Karpas-422 (cell line): ENCODE data around the gene SPON1. TPM values are rescaled to one million over a fixed set of nuclear protein-coding genes. Genes with fewer than 3 reads are reported as not detected.

Source experiments
- DNase-seq: peaks from one replicate; pipeline ENCODE4 v3.0.0-alpha.2; 2015
- H2AFZ ChIP-seq: fragments of 200-600 bp; sonication (generic); 2 replicates; pipeline ENCODE4 v1.6.1; 2014; ENCODE audit warnings: antibody characterized with exemption, low read length, mixed read lengths
- H3K27ac ChIP-seq: fragments of 200-600 bp; sonication (generic); 2 replicates; pipeline ENCODE4 v1.5.1; 2014; ENCODE audit warnings: mild to moderate bottlenecking, low read length, moderate library complexity
- H3K27me3 ChIP-seq: fragments of 200-600 bp; sonication (generic); 2 replicates; pipeline ENCODE4 v1.6.1; 2014; ENCODE audit warnings: low read length, mixed read lengths
- H3K36me3 ChIP-seq: fragments of 200-600 bp; sonication (generic); 2 replicates; pipeline ENCODE4 v1.6.1; 2014; ENCODE audit warnings: low read length, mixed read lengths; ENCODE audit not compliant: insufficient read depth
- H3K4me1 ChIP-seq: fragments of 200-600 bp; sonication (generic); 2 replicates; pipeline ENCODE4 v1.6.1; 2014; ENCODE audit warnings: mild to moderate bottlenecking, low read length, mixed read lengths
- H3K4me2 ChIP-seq: fragments of 200-600 bp; sonication (generic); 2 replicates; pipeline ENCODE4 v1.6.1; 2014; ENCODE audit warnings: low read length, low read depth, mild to moderate bottlenecking; ENCODE audit not compliant: poor library complexity, severe bottlenecking
- H3K4me3 ChIP-seq: fragments of 200-600 bp; sonication (generic); 2 replicates; pipeline ENCODE4 v1.5.1; 2014; ENCODE audit warnings: mild to moderate bottlenecking, antibody characterized with exemption, low read length, mixed read lengths
- H3K79me2 ChIP-seq: fragments of 200-600 bp; sonication (generic); 2 replicates; pipeline ENCODE4 v1.6.1; 2014; ENCODE audit warnings: mild to moderate bottlenecking, low read length, mixed read lengths
- H3K9ac ChIP-seq: fragments of 200-600 bp; sonication (generic); 2 replicates; pipeline ENCODE4 v1.6.0; 2014; ENCODE audit warnings: low read length
- H3K9me2 ChIP-seq: fragments of 200-600 bp; sonication (generic), shearing (Covaris generic); replicated peaks from 2 replicates; pipeline ENCODE4 v1.6.0; 2014; ENCODE audit warnings: mild to moderate bottlenecking, low read length, moderate library complexity; ENCODE audit not compliant: insufficient read depth
- H3K9me3 ChIP-seq: fragments of 300-700, 200-600 bp; sonication (generic); 2 replicates; pipeline ENCODE4 v1.6.1; 2014; ENCODE audit warnings: low read length, mixed read lengths
- H4K20me1 ChIP-seq: fragments of 200-600 bp; sonication (generic); 2 replicates; pipeline ENCODE4 v1.6.1; 2014; ENCODE audit warnings: mild to moderate bottlenecking, antibody characterized with exemption, low read length, low read depth; ENCODE audit not compliant: insufficient read depth
- total RNA-seq: library from RNA; depleted of rRNA; stranded (reverse); fragments of >200 nt; shearing (Covaris generic); gene quantifications from 2 replicates; pipeline ENCODE4 v1.2.3, GENCODE V29; 2014; ENCODE audit warnings: low replicate concordance

Gene SPON1
- total RNA-seq, 1 experiment from 2014 or later: not detected

DNA sequence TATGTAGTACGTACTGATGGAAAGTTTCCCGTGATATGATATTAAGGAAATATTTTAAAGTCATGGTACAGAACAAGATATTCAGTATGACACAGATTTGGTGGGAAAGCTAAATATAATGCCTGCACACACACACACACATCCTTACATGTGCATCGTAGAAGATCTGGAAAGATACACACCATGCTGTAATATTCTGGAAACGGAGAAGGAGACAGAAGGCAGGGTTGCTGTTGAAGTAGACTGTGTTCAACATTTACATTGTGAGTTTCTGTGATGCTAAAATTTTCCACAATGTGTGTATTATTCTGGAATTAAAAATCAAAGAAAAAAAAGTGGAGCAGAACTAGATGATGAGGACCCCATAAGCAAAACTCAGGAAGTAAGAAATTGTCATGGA, 278.4 kb downstream of the SPON1 start:
- no peaks in the 10 kb centered on the region for H3K27me3 ChIP-seq
- H4K20me1 ChIP-seq: no peaks in the 10 kb centered on the region
- no peak overlapping the region for H3K4me2 ChIP-seq
- H3K4me3 ChIP-seq: no peak overlapping the region
- no peaks in the 10 kb centered on the region for H3K9me2 ChIP-seq
- H3K9me3 ChIP-seq: no peaks in the 10 kb centered on the region
- no peak overlapping the region for H3K27ac ChIP-seq
- no peak overlapping the region for H3K9ac ChIP-seq
- no peaks in the 10 kb centered on the region for H3K4me1 ChIP-seq
- no peak for DNase-seq
- H3K36me3 ChIP-seq: no peaks in the 10 kb centered on the region
- no peaks in the 10 kb centered on the region for H3K79me2 ChIP-seq
- H2AFZ ChIP-seq: no peak overlapping the region

DNA sequence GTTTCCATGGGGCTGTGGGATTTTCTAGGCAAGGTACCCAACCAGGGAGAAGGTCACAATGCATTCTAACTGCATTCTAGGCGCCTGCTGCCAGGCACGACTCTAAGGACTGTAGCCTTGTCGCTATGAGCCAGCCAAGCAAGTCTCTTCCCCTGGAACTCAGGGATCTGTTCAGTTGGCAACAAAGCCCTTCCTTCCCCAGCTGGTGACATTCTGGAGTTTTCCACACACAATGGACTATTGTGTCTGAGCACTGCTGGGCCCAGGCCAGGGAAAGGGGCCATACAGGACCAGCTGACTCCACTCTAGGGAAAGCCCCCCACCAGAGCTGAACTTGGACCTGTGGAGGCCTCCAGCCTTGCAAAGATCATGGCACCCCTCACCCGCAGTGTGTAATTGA, 279.7 kb downstream of the SPON1 start:
- no peak for DNase-seq

DNA sequence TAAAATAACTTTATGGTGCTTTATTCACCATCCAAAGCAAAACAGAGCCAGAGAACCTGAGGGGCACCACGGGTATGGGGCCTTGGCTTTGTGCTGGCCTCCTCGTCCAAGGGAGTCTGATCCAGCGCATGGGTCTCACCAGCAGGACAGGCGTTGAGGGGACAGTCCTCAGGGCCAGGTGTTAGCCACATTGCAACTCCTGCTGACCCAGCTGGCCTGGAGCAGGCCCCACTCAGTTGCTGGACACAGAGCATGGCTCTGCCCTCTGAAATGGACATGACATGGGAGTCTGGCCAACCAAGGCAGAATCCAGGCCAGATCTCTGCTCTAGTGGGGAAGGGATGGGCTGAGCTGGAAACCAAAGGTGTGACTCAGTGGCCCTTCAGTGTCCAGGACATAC, 280.2 kb downstream of the SPON1 start:
- no peaks in the 10 kb centered on the region for H4K20me1 ChIP-seq
- no peak overlapping the region for H3K27ac ChIP-seq
- H3K4me2 ChIP-seq: no peak overlapping the region
- H3K36me3 ChIP-seq: no peaks in the 10 kb centered on the region
- H3K79me2 ChIP-seq: no peaks in the 10 kb centered on the region
- DNase-seq: no peak
- H3K4me1 ChIP-seq: no peaks in the 10 kb centered on the region
- H3K9ac ChIP-seq: no peak overlapping the region
- H3K27me3 ChIP-seq: no peaks in the 10 kb centered on the region
- no peak overlapping the region for H3K4me3 ChIP-seq
- H3K9me3 ChIP-seq: no peaks in the 10 kb centered on the region
- no peaks in the 10 kb centered on the region for H3K9me2 ChIP-seq
- no peak overlapping the region for H2AFZ ChIP-seq

More for the DNA sequence above, 279.7 kb downstream of the SPON1 start:
- H3K9me2 ChIP-seq: no peaks in the 10 kb centered on the region
- H4K20me1 ChIP-seq: no peaks in the 10 kb centered on the region
- H3K9me3 ChIP-seq: no peaks in the 10 kb centered on the region
- no peak overlapping the region for H2AFZ ChIP-seq
- H3K27ac ChIP-seq: no peak overlapping the region
- no peaks in the 10 kb centered on the region for H3K4me1 ChIP-seq
- H3K27me3 ChIP-seq: no peaks in the 10 kb centered on the region
- no peak overlapping the region for H3K9ac ChIP-seq
- H3K79me2 ChIP-seq: no peaks in the 10 kb centered on the region
- H3K4me3 ChIP-seq: no peak overlapping the region
- no peak overlapping the region for H3K4me2 ChIP-seq
- no peaks in the 10 kb centered on the region for H3K36me3 ChIP-seq

DNA sequence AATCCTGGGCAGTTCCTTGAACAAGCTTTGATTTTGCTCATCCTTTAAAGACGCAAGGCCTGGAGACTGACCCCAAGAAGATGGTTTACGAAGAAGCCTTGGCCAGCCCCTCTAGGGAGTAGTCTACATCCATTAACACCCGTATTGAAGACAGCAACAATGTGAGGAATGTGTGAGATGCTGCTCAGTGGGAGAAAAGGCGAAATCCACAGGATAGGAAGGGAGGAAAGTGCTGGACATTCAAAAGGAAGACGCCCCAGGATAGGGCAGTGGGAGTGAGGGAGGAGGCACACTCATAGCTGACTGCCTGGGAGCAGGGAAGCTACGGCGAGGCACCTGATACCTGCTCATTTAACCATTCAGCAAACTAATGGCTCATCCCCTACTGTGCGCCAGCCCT, 282.4 kb downstream of the SPON1 start:
- Histone ChIP-seq H3K27ac (no peak overlapping the region), H3K4me2 (no peak overlapping the region), H3K9me2 (no peaks in the 10 kb centered on the region), H3K79me2 (no peaks in the 10 kb centered on the region), H3K4me3 (no peak overlapping the region), H3K9me3 (no peaks in the 10 kb centered on the region), H4K20me1 (no peaks in the 10 kb centered on the region), H3K9ac (no peak overlapping the region), H3K27me3 (no peaks in the 10 kb centered on the region), H2AFZ (no peak overlapping the region), H3K4me1 (no peaks in the 10 kb centered on the region), H3K36me3 (no peaks in the 10 kb centered on the region)
- DNase-seq: no peak

DNA sequence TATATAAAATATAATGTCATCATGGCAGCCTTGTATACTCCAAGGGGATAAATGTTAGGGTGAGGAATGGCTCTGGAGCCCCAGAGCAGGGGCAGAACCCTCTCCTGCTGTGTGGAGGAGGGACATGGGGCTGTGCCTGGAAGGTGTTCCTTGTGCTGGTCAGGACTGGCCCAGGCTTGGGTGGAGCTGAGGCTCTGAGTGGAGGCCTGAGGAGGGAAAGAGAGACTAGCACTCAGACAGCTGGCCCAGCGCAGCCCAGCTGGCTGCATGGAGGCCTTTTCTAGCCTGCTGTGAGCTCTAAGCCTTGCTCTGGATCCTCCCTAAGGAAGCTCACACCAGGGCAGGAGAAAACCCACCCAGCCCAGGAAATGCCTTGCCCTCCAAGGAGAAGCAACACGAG, 282.9 kb downstream of the SPON1 start:
- H3K4me2 ChIP-seq: no peak overlapping the region
- no peak overlapping the region for H3K4me3 ChIP-seq
- no peak for DNase-seq
- H2AFZ ChIP-seq: no peak overlapping the region
- no peaks in the 10 kb centered on the region for H3K79me2 ChIP-seq
- H3K27me3 ChIP-seq: no peaks in the 10 kb centered on the region
- H3K9ac ChIP-seq: no peak overlapping the region
- no peak overlapping the region for H3K27ac ChIP-seq
- H4K20me1 ChIP-seq: no peaks in the 10 kb centered on the region
- H3K9me2 ChIP-seq: no peaks in the 10 kb centered on the region
- no peaks in the 10 kb centered on the region for H3K9me3 ChIP-seq
- no peaks in the 10 kb centered on the region for H3K4me1 ChIP-seq
- no peaks in the 10 kb centered on the region for H3K36me3 ChIP-seq

DNA sequence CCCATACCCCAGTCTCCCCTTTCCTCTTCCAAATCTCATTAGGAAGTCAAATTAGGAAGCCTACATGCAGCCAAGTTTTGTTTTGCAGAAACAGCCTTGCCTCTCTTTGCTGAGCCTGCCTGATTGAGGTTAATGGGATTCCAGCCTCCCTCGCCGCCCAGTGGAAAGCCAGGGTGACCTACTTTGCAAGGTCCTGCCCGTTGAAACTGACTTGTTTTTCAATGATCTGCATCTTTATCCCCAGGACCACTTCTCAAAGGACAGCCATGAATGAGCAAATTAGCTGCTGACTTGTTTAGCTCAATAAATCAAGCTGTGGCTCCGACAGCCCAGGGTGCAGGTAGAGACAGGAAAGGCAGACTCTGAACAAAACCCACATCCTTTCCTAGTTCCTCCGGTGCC, 286.1 kb downstream of the SPON1 start:
- no peaks in the 10 kb centered on the region for H3K9me3 ChIP-seq
- no peak overlapping the region for H3K27ac ChIP-seq
- no peak overlapping the region for H3K4me3 ChIP-seq
- H3K9ac ChIP-seq: no peak overlapping the region
- H4K20me1 ChIP-seq: no peaks in the 10 kb centered on the region
- no peaks in the 10 kb centered on the region for H3K9me2 ChIP-seq
- DNase-seq: no peak
- H3K4me1 ChIP-seq: no peaks in the 10 kb centered on the region
- no peaks in the 10 kb centered on the region for H3K79me2 ChIP-seq
- H3K27me3 ChIP-seq: no peaks in the 10 kb centered on the region
- H3K36me3 ChIP-seq: no peaks in the 10 kb centered on the region
- H3K4me2 ChIP-seq: no peak overlapping the region
- H2AFZ ChIP-seq: no peak overlapping the region

DNA sequence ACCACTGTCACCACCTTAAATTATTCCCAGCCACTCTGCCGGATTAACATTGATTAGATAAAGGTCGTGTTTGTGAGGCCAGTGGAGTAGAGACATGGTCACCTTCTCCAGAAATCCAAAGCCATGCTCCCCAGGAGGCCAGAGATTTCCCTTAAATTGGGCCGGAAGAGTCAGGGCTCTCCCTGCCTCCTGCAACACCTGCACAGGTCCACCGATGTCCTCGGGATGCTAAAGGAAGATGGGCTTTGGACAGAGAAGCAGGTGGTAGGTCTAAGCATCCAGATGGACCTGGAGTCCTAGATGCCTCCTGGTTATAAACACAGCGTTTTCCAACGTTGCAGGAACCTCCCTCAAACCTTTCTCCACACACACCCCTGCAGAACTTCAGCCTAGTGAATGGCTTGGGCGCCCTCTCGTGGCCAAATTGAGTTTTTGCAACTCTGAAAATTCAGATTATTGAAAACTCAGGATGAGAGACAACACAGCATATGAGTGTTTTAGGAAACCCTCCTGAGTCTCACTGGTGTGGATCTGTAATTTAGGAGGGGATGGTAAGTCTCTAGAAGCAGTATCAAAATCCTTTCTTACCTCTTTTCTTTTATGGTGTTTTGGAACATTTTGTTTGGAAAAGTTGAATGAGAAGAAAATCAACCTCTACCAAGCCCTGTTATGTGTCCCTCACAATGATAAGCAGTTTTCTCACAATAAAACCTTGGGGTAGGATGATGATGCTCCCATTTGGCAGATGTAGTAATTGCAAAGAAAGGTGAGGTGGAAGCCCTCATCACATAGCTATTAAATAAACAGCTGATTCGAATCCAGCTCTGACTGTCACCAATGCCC, 286.8 kb downstream of the SPON1 start:
- no peaks in the 10 kb centered on the region for H3K36me3 ChIP-seq
- H3K9me3 ChIP-seq: no peaks in the 10 kb centered on the region
- H3K4me1 ChIP-seq: no peaks in the 10 kb centered on the region
- H3K27me3 ChIP-seq: no peaks in the 10 kb centered on the region
- DNase-seq: peak; percentile 78
- no peak overlapping the region for H3K9ac ChIP-seq
- no peak overlapping the region for H3K27ac ChIP-seq
- H3K4me3 ChIP-seq: no peak overlapping the region
- H3K9me2 ChIP-seq: no peaks in the 10 kb centered on the region
- H4K20me1 ChIP-seq: no peaks in the 10 kb centered on the region
- H2AFZ ChIP-seq: no peak overlapping the region
- H3K4me2 ChIP-seq: no peak overlapping the region
- no peaks in the 10 kb centered on the region for H3K79me2 ChIP-seq

DNA sequence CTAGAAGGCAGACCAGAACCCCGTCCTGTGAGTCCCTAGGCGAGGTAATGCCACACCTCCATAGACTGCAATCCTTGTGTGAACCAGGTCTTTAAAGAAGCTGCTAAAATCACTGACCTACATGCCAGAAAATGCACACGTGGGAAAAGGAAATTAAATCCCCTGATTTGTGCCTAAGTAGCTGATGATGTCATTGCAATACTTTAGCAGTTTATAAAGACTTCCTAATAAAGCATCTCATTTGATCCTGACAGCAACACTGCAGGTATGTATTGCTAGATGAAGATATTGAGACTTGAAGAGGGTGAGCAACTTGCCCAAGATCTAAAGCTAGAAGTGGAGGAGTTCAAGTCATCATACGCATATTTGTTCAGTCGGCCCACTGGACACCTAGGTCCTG, 289.2 kb downstream of the SPON1 start:
- no peaks in the 10 kb centered on the region for H3K4me1 ChIP-seq
- no peak overlapping the region for H3K4me3 ChIP-seq
- no peak overlapping the region for H3K4me2 ChIP-seq
- H4K20me1 ChIP-seq: no peaks in the 10 kb centered on the region
- H3K27me3 ChIP-seq: no peaks in the 10 kb centered on the region
- DNase-seq: no peak
- H3K79me2 ChIP-seq: no peaks in the 10 kb centered on the region
- H3K9me2 ChIP-seq: no peaks in the 10 kb centered on the region
- H3K9ac ChIP-seq: no peak overlapping the region
- no peaks in the 10 kb centered on the region for H3K9me3 ChIP-seq
- H2AFZ ChIP-seq: no peak overlapping the region
- no peaks in the 10 kb centered on the region for H3K36me3 ChIP-seq
- H3K27ac ChIP-seq: no peak overlapping the region
